ENCODE results near the gene ALG9.

The ALG9 gene

DNA sequence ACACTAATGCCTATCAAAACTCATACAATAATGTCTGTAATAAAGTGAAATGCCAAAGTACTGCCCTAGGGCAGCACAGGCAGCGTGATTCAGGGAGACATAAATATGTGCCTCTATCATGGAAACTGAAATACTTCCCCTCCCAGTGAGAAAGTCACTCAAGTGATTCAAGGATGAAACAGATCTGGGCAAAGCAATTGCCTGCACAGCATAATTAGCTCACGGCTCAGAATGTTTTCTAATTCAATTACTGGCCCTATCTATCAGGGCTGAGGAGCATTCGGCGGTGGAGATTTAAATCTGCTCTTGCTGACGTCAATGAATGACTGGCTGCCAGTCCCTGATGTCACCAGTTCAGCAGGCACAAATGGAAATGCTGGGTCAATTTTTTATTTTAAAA lies 77.5 kb downstream of the ALG9 start:
- H3K4me3 ChIP-seq (ENCODE audit: low read depth, low read length) = no peak overlapping the region
- TF ChIP-seq CTCF (IDR thresholded peaks at IDR 0.05; ENCODE audit: low read depth, low read length) = no peak
- TF ChIP-seq, protein P1, sequence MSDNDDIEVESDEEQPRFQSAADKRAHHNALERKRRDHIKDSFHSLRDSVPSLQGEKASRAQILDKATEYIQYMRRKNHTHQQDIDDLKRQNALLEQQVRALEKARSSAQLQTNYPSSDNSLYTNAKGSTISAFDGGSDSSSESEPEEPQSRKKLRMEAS (IDR thresholded peaks at IDR 0.05; ENCODE audit: low read depth, low read length) = no peak
- no peak for TF ChIP-seq MYC (IDR thresholded peaks at IDR 0.05; ENCODE audit: low read depth, low read length)
- no peak for TF ChIP-seq POLR2A (IDR thresholded peaks at IDR 0.05; ENCODE audit: extremely low read depth, insufficient read length)
- no peak for DNase-seq (ENCODE audit: low read depth)

DNA sequence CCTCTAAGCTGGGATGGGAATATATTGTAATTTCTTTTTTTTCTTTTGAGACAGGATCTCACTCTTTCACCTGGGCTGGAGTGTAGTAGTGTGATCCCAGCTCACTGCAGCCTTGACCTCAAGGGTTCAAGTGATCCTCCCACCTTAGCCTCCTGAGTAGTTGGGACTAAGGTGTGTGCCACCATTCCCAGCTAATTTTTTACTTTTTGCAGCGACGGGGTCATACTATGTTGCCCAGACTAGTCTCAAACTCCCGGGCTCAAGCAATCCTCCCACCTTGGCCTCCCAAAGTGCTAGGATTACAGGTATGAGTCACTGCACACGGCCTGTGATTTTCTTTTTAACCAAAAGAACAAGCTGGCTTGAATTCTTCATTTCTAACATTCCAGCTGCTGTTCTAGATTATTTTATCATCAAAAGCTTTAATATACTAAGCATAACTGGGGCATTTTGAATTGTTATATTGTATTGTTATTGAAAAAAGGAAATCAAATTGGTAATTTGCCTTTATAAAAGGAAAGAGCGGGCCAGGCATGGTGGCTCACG lies 78.4 kb downstream of the ALG9 start:
- no peak overlapping the region for H3K4me3 ChIP-seq (ENCODE audit: low read depth, low read length)
- DNase-seq (ENCODE audit: low read depth) = no peak
- TF ChIP-seq CTCF (IDR thresholded peaks at IDR 0.05; ENCODE audit: low read depth, low read length) (no peak), MYC (IDR thresholded peaks at IDR 0.05; ENCODE audit: low read depth, low read length) (no peak), POLR2A (IDR thresholded peaks at IDR 0.05; ENCODE audit: extremely low read depth, insufficient read length) (no peak)
- TF ChIP-seq, protein P1 (IDR thresholded peaks at IDR 0.05; ENCODE audit: low read depth, low read length) = no peak

DNA sequence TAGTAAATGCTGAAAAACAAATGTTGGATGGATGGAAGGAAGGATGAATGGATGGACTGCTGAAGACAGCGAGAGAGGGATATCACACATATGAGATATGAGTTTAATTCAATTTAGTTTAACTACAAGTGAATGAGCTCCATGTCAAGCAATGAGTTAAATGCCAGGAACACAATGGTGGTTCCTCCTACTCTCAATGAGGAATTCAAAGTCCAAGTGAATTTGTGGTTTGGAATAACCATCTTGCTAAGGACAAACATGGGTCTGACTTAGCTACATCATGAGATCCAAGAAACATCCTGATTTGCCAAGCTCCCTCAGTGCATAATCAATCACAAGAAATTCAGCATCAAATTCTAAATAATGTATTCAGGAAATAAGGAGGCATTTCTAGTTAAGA lies 79.1 kb downstream of the ALG9 start:
- no peak overlapping the region for H3K4me3 ChIP-seq (ENCODE audit: low read depth, low read length)
- TF ChIP-seq POLR2A (IDR thresholded peaks at IDR 0.05; ENCODE audit: extremely low read depth, insufficient read length) = no peak
- no peak for DNase-seq (ENCODE audit: low read depth)

- TF ChIP-seq POLR2A (IDR thresholded peaks at IDR 0.05; ENCODE audit: extremely low read depth, insufficient read length) = no peak
- TF ChIP-seq, protein P1 (IDR thresholded peaks at IDR 0.05; ENCODE audit: low read depth, low read length) = no peak
- no peak for TF ChIP-seq MYC (IDR thresholded peaks at IDR 0.05; ENCODE audit: low read depth, low read length)
- TF ChIP-seq CTCF (IDR thresholded peaks at IDR 0.05; ENCODE audit: low read depth, low read length) = no peak
- DNase-seq (ENCODE audit: low read depth) = no peak
- no peak overlapping the region for H3K4me3 ChIP-seq (ENCODE audit: low read depth, low read length)
Observed at GRCh38 chr11:111788464-111788863, 82.9 kb downstream of the ALG9 start.

DNA sequence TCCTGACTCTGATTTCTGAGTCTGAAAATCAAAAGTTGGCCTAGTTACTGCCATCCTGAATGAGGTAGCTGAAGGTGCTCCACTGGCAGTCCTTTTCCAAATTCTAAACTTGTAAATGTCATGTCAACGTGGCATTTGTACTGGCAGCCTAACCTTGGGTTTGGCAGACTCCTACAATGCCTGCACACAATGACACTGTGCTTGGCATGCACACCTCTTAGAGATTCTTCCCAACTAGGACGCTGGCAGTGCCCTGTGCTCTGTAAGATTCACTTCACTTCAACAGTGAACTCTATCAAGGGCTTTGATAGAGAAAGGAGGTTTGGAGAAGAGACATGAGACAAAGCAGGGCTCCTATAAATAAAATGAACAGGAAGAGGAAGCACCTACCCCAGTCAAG lies 83.3 kb downstream of the ALG9 start:
- DNase-seq (ENCODE audit: low read depth) = no peak
- H3K4me3 ChIP-seq (ENCODE audit: low read depth, low read length) = no peak overlapping the region
- TF ChIP-seq, protein P1 (IDR thresholded peaks at IDR 0.05; ENCODE audit: low read depth, low read length) = no peak
- TF ChIP-seq POLR2A (IDR thresholded peaks at IDR 0.05; ENCODE audit: extremely low read depth, insufficient read length) = no peak
- TF ChIP-seq MYC (IDR thresholded peaks at IDR 0.05; ENCODE audit: low read depth, low read length) = no peak
- TF ChIP-seq CTCF (IDR thresholded peaks at IDR 0.05; ENCODE audit: low read depth, low read length) = no peak

DNA sequence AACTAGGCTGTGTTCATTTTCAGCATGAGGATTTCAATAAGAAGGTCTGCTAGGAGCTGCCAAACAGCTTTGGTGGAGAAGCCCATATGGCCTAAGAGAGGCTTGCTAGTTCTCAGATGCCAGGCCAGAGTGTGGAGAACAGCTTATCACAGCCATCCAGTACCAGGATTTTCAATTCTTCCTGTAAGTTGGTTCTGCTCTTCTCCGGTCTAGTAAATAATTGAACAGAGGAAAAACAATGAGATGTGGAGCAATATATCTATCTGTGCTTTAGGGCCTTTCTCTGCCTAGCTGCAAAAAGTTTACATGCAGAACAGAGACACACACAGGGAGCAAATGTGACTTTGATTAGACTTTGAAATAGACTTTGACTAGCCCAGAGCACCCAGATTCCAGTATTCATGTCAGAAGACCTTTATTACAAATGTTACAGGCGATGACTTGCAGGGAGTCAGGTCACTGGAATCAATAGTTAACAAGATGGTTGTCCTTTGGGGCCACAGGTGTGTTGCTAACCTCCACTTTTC lies 85.4 kb downstream of the ALG9 start:
- no peak for DNase-seq (ENCODE audit: low read depth)
- TF ChIP-seq CTCF (IDR thresholded peaks at IDR 0.05; ENCODE audit: low read depth, low read length) = no peak
- TF ChIP-seq POLR2A (IDR thresholded peaks at IDR 0.05; ENCODE audit: extremely low read depth, insufficient read length) = no peak
- TF ChIP-seq MYC (IDR thresholded peaks at IDR 0.05; ENCODE audit: low read depth, low read length) = no peak
- TF ChIP-seq, protein P1 (IDR thresholded peaks at IDR 0.05; ENCODE audit: low read depth, low read length) = no peak

More for the DNA sequence above, 85.4 kb downstream of the ALG9 start:
- H3K4me3 ChIP-seq (ENCODE audit: low read depth, low read length) = no peak overlapping the region
